ENCODE results near the gene JMJD6. TPM values are rescaled to one million over a fixed set of nuclear protein-coding genes. Genes with fewer than 3 reads are reported as not detected.
A peak's percentile ranks its signal among the peaks of the same experiment; 100 is the strongest.

JMJD6 gene
- total RNA-seq, 2 donors from 2014 or later = 35.0 to 37.4 TPM

DNA sequence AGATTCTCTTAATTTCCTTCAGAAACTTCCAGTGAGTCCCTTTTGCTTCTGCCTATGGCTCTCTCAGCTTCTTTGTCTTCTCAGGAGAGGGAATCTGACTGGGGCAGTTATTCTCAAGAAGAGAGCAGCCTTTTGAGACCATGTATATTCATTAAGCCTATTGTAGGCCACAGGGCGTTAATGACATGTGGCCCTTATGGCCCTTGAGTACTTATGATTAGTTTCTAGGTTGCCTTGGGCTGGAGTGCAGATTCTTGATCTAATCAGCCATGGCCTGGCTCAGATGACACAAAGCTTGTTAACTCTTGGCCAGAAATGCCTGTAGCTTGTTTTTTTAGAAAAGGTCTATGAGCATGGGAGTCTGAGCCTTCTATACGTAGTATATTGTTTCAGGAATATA, 28.9 kb upstream of the JMJD6 start:
- Histone ChIP-seq H3K4me3 (no peak overlapping the region), H3K27ac (no peak overlapping the region), H3K36me3 (peaks cover 31% of the 10 kb centered on the region), H3K4me1 (no peaks in the 10 kb centered on the region), H3K9me3 (no peaks in the 10 kb centered on the region), H3K27me3 (no peaks in the 10 kb centered on the region)
- DNase-seq (ENCODE audit: low spot score) = no peak
- TF ChIP-seq, protein P1, sequence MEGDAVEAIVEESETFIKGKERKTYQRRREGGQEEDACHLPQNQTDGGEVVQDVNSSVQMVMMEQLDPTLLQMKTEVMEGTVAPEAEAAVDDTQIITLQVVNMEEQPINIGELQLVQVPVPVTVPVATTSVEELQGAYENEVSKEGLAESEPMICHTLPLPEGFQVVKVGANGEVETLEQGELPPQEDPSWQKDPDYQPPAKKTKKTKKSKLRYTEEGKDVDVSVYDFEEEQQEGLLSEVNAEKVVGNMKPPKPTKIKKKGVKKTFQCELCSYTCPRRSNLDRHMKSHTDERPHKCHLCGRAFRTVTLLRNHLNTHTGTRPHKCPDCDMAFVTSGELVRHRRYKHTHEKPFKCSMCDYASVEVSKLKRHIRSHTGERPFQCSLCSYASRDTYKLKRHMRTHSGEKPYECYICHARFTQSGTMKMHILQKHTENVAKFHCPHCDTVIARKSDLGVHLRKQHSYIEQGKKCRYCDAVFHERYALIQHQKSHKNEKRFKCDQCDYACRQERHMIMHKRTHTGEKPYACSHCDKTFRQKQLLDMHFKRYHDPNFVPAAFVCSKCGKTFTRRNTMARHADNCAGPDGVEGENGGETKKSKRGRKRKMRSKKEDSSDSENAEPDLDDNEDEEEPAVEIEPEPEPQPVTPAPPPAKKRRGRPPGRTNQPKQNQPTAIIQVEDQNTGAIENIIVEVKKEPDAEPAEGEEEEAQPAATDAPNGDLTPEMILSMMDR (IDR thresholded peaks at IDR 0.05) = no peak

DNA sequence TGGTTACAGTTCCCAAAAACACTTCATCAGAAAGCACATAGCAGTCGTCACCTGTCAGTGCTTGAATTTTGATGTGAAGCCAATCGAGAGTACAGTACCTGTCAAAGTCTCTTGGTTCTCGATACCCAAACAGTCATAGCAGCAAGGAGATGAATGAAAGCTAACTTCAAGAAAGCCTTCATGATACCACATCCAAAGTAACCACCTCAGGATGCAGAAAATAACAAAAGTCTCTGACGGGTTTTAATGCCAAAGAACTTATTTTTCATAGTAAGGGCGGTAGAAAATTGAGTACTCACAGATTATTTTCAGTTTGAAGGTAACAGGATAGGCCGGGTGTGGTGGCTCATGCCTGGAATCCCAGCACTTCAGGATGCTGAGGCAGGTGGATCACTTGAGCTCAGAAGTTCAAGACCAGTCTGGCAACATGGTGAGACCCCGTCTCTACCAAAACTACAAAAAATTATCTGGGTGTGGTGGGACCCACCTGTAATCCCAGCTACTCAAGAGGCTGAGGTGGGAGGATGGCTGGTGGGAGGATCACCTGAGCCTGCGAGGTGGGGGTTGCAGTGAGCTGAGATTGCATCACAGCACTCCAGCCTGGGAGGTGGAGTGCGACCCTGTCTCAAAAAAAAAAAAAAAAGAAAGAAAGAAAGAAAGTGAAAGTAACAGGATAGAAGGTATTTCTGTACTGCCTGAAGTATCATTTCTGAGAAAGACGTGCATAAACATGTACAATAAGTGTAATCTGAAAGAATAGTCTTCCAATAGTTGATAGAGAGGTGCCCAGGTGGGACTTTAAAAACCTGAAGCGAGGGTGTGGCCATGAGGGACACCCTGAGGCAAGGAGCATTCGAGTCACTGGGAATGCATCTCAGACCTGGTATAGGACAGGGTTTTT, 26.9 kb upstream of the JMJD6 start:
- Histone ChIP-seq H3K4me3 (no peak overlapping the region), H3K27ac (peak overlapping the region in 1 of 2 donors; percentile 31)
- DNase-seq (ENCODE audit: low spot score) = no peak

DNA sequence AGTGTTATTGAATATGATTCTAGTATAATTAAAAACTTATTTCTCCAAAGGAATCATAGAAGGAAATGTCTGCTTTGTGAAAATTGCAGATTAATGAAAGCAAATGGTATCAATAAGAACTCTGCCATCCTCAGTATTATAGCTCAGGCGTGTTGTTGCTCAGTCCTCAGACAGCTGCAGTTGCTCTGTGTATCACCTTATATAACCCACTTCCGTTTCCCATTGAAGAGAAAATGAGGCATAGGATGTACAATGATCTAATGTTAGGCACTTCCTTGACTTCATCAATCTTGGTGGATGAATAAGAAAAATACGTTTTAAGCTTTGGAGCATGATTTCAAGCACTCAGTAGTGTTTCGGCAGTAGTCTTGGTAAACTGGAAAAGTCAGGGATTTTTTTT, 25.6 kb upstream of the JMJD6 start:
- H3K4me3 ChIP-seq = no peak overlapping the region
- no peak for DNase-seq (ENCODE audit: low spot score)
- H3K36me3 ChIP-seq = peaks cover 27% of the 10 kb centered on the region
- peaks cover 0 to 17% of the 10 kb centered on the region in 2 donors for H3K4me1 ChIP-seq
- no peaks in the 10 kb centered on the region for H3K27me3 ChIP-seq
- H3K9me3 ChIP-seq = no peaks in the 10 kb centered on the region
- peak overlapping the region in 1 of 2 donors; percentile 31 for H3K27ac ChIP-seq
- TF ChIP-seq, protein P1 (IDR thresholded peaks at IDR 0.05) = no peak

More for the DNA sequence above, 26.9 kb upstream of the JMJD6 start:
- no peaks in the 10 kb centered on the region for H3K27me3 ChIP-seq
- no peaks in the 10 kb centered on the region for H3K9me3 ChIP-seq
- H3K4me1 ChIP-seq = peaks cover 0 to 4% of the 10 kb centered on the region in 2 donors
- TF ChIP-seq, protein P1 (IDR thresholded peaks at IDR 0.05) = no peak
- H3K36me3 ChIP-seq = peaks cover 30% of the 10 kb centered on the region

DNA sequence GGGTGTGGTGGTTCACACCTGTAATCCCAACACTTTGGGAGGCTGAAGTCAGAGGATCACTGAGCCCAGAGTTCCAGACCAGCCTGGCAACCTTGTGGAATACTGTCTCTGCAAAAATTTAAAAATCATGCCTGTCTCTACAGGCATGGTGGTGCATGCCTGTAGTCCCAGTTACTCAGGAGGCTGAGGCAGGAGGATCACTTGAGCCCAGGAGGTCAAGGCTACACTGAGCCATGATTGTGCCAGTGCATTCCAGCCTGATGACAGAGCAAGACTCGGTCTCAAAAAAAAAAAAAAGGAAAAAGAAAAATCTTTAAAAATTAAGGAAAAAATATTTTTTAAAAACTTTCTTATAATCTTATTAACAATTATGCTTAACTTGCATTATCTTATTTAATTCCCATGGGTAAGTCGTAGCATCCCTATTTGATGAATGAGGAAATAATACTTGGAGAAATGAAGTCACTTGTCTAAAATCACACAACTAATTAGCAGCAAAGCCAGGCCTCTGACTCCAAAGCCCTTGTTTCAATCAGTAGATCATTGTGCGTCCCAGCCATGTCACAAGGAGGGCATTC, 25.1 kb upstream of the JMJD6 start:
- H3K36me3 ChIP-seq = peaks cover 26% of the 10 kb centered on the region
- H3K27ac ChIP-seq = no peak overlapping the region
- H3K4me1 ChIP-seq = peaks cover 0 to 18% of the 10 kb centered on the region in 2 donors
- TF ChIP-seq, protein P1 (IDR thresholded peaks at IDR 0.05) = no peak
- H3K9me3 ChIP-seq = no peaks in the 10 kb centered on the region
- no peak overlapping the region for H3K4me3 ChIP-seq
- DNase-seq (ENCODE audit: low spot score) = no peak
- H3K27me3 ChIP-seq = no peaks in the 10 kb centered on the region

DNA sequence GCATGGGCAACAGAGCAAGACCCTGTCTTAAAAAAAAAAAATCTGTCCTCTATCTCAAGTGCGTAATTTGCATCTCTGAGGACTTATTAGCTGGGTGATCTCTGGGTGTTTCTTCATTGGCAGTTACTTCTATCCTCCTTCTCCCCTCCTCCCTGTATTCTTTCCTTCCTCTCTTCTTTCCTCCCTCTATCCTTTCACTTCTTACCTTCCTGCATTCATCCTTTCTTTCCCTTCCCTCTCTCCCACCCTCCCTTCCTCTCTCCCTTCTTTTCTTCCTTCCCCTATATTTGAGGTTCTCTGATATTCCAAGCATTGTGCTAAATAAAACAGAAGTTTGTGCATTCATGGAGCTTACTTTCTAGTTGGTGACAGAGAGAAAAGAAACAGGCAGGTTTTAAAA, 22.3 kb upstream of the JMJD6 start:
- Histone ChIP-seq H3K4me1 (peaks cover 0 to 18% of the 10 kb centered on the region in 2 donors), H3K36me3 (peaks cover 29% of the 10 kb centered on the region), H3K27ac (peak overlapping the region; percentile 62 to 78), H3K4me3 (no peak overlapping the region), H3K9me3 (no peaks in the 10 kb centered on the region), H3K27me3 (no peaks in the 10 kb centered on the region)
- DNase-seq (ENCODE audit: low spot score) = no peak
- TF ChIP-seq, protein P1 (IDR thresholded peaks at IDR 0.05) = no peak
